ENCODE data around the gene ZNF787. TPM values are rescaled to one million over a fixed set of nuclear protein-coding genes. Genes with fewer than 3 reads are reported as not detected.

The ZNF787 gene
- total RNA-seq, 1 experiment from 2014 or later, result 132 TPM

- peaks cover 6% of the 10 kb centered on the region for H3K36me3 ChIP-seq (ENCODE audit: control insufficient read depth, insufficient read depth, low read length)
- DNase-seq (ENCODE audit: low read depth, low spot score) (no peak), ATAC-seq (no peak)
- TF ChIP-seq SIN3A (IDR thresholded peaks at IDR 0.05; ENCODE audit: borderline replicate concordance, insufficient read depth, low read depth, low read length) (no peak), TCF7L2 (IDR thresholded peaks at IDR 0.05; ENCODE audit: low read depth, low read length) (no peak), CTCF (IDR thresholded peaks at IDR 0.05) (no peak), POLR2AphosphoS5 (IDR thresholded peaks at IDR 0.05; ENCODE audit: low read depth, low read length) (no peak)
- TF ChIP-seq, protein P1, sequence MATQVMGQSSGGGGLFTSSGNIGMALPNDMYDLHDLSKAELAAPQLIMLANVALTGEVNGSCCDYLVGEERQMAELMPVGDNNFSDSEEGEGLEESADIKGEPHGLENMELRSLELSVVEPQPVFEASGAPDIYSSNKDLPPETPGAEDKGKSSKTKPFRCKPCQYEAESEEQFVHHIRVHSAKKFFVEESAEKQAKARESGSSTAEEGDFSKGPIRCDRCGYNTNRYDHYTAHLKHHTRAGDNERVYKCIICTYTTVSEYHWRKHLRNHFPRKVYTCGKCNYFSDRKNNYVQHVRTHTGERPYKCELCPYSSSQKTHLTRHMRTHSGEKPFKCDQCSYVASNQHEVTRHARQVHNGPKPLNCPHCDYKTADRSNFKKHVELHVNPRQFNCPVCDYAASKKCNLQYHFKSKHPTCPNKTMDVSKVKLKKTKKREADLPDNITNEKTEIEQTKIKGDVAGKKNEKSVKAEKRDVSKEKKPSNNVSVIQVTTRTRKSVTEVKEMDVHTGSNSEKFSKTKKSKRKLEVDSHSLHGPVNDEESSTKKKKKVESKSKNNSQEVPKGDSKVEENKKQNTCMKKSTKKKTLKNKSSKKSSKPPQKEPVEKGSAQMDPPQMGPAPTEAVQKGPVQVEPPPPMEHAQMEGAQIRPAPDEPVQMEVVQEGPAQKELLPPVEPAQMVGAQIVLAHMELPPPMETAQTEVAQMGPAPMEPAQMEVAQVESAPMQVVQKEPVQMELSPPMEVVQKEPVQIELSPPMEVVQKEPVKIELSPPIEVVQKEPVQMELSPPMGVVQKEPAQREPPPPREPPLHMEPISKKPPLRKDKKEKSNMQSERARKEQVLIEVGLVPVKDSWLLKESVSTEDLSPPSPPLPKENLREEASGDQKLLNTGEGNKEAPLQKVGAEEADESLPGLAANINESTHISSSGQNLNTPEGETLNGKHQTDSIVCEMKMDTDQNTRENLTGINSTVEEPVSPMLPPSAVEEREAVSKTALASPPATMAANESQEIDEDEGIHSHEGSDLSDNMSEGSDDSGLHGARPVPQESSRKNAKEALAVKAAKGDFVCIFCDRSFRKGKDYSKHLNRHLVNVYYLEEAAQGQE (IDR thresholded peaks at IDR 0.05; ENCODE audit: insufficient read depth in 1 of 2, low read depth in 2 of 2, low read length in 1 of 2), result no peak
- H3K9me3 ChIP-seq (ENCODE audit: control insufficient read depth, insufficient read depth, low read depth, low read length), result no peaks in the 10 kb centered on the region
- no TSS peak for BruUV-seq (replicated peaks)
- H3K27me3 ChIP-seq (ENCODE audit: control insufficient read depth, insufficient read depth, low read length), result no peaks in the 10 kb centered on the region
- no peak overlapping the region for H3K27ac ChIP-seq (ENCODE audit: low read length)
- intact Hi-C loops (cut with micrococcal nuclease; ENCODE audit: unreplicated experiment) (no loop called here), in situ Hi-C loops (cut with HindIII; ENCODE audit: low pct_unique_long_range_greater_than_20kb, low sequenced_read_pairs) (no loop called here)
- CTCF ChIA-PET, result no interaction called here
- POLR2A ChIA-PET, result interaction anchor here (0.7 kb wide), 1 partner anchor 65 kb away, joined by 12 read pairs; no protein-coding TSS in a partner anchor
- no peak overlapping the region for H3K4me3 ChIP-seq (ENCODE audit: low read depth in 2 of 2, low read length in 2 of 2)
- peaks cover 5% of the 10 kb centered on the region; the same call in 1 of the 2 replicates for H3K4me1 ChIP-seq (ENCODE audit: control insufficient read depth, insufficient read depth, low read length)
Measured at GRCh38 chr19:56097776-56098175, 23.3 kb downstream of the ZNF787 start.

DNA sequence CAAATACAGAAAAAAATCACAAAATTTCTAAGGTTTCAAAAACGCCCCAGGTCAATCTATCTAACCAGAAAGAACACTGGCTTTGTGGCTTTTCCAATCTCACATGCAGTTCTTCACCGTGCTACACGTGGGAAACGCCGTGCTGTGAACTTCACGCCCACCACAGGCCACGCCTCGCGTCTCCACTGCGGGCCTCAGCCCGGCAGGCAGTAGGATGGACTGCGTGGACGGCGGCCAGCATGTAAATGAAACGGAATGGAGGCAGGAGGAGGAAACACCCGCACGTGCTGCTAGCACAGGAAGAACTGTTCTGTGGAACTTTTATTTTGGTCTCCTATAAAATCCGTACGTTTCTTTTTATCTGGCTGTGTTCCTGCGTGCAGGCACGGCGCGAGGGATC lies 23.8 kb downstream of the ZNF787 start:
- ChIA-PET POLR2A (interaction anchor here (1.2 kb wide), 1 partner anchor 16 kb away, joined by 4 read pairs; no protein-coding TSS in a partner anchor), CTCF (no interaction called here)
- Histone ChIP-seq H3K4me1 (ENCODE audit: control insufficient read depth, insufficient read depth, low read length) (peaks cover 8% of the 10 kb centered on the region), H3K36me3 (ENCODE audit: control insufficient read depth, insufficient read depth, low read length) (peaks cover 6% of the 10 kb centered on the region), H3K27me3 (ENCODE audit: control insufficient read depth, insufficient read depth, low read length) (no peaks in the 10 kb centered on the region), H3K4me3 (ENCODE audit: low read depth in 2 of 2, low read length in 2 of 2) (no peak overlapping the region), H3K9me3 (ENCODE audit: control insufficient read depth, insufficient read depth, low read depth, low read length) (no peaks in the 10 kb centered on the region), H3K27ac (ENCODE audit: low read length) (no peak overlapping the region)
- ATAC-seq, result no peak
- intact Hi-C loops (cut with micrococcal nuclease; ENCODE audit: unreplicated experiment) (no loop called here), in situ Hi-C loops (cut with HindIII; ENCODE audit: low pct_unique_long_range_greater_than_20kb, low sequenced_read_pairs) (no loop called here)
- no peak for DNase-seq (ENCODE audit: low read depth, low spot score)
- BruUV-seq (replicated peaks), result no TSS peak
- TF ChIP-seq TCF7L2 (IDR thresholded peaks at IDR 0.05; ENCODE audit: low read depth, low read length) (no peak), POLR2AphosphoS5 (IDR thresholded peaks at IDR 0.05; ENCODE audit: low read depth, low read length) (no peak), SIN3A (IDR thresholded peaks at IDR 0.05; ENCODE audit: borderline replicate concordance, insufficient read depth, low read depth, low read length) (no peak), CTCF (IDR thresholded peaks at IDR 0.05) (no peak)
- TF ChIP-seq, protein P1 (IDR thresholded peaks at IDR 0.05; ENCODE audit: insufficient read depth in 1 of 2, low read depth in 2 of 2, low read length in 1 of 2), result no peak

Measured in Panc1 (cell line).